PFSK-1 (cell line): ENCODE measurements around the gene CNTNAP5.

Experiments used
- FOXP2 ChIP-seq: optimal IDR thresholded peaks from 2 replicates; pipeline ENCODE3; 2011; ENCODE audit warnings: borderline replicate concordance, control low read depth, inconsistent platforms; ENCODE audit not compliant: insufficient read depth; ENCODE audit errors: extremely low read length, extremely low read depth
- POLR2AphosphoS5 ChIP-seq: IDR thresholded peaks from 2 replicates; pipeline ENCODE4 v1.6.1; 2012; ENCODE audit warnings: low read depth, mild to moderate bottlenecking, control low read depth, low read length, moderate library complexity
- REST ChIP-seq, 2 experiments: IDR thresholded peaks; 2 replicates each; pipeline versions ENCODE4 v1.6.1 to v1.8.0; 2011 to 2012; ENCODE audit warnings: low read depth in 2 of 2, low read length in 2 of 2, control low read depth in 1 of 2, inconsistent platforms in 1 of 2, mild to moderate bottlenecking in 1 of 2, moderate library complexity in 1 of 2; ENCODE audit not compliant: insufficient read depth in 1 of 2
- TAF1 ChIP-seq: IDR thresholded peaks from 2 replicates; pipeline ENCODE4 v1.6.1; 2012; ENCODE audit warnings: low read length, control low read depth, borderline replicate concordance; ENCODE audit not compliant: insufficient read depth

GRCh38 chr2:124320051-124320688, 295.1 kb downstream of the CNTNAP5 start:
- TF ChIP-seq REST (IDR thresholded peaks at IDR 0.05; ENCODE audit: insufficient read depth in 1 of 2, low read depth in 2 of 2, low read length in 2 of 2), result no peak
- no peak for TF ChIP-seq FOXP2
- no peak for TF ChIP-seq TAF1
- TF ChIP-seq POLR2AphosphoS5, result no peak
